ENCODE measurements around the gene WNT9B. TPM values are rescaled to one million over a fixed set of nuclear protein-coding genes. Genes with fewer than 3 reads are reported as not detected.

WNT9B gene
- polyA plus RNA-seq, 1 donor from 2014 or later, result not detected

- no peaks in the 10 kb centered on the region for H3K9me2 ChIP-seq (ENCODE audit: insufficient read depth, low read length)
- H3K79me2 ChIP-seq (replicated peaks; ENCODE audit: insufficient read depth, low read length), result no peaks in the 10 kb centered on the region
- no peaks in the 10 kb centered on the region for H3K9me3 ChIP-seq (ENCODE audit: low read length)
- H4K20me1 ChIP-seq (ENCODE audit: insufficient read depth), result no peaks in the 10 kb centered on the region
- H3K27ac ChIP-seq (ENCODE audit: low read length), result peak overlapping the region; percentile 15
- no peaks in the 10 kb centered on the region for H3K27me3 ChIP-seq (ENCODE audit: insufficient read depth, low read depth, low read length)
- H3K4me2 ChIP-seq (ENCODE audit: low read length), result no peak overlapping the region
- TF ChIP-seq MXI1 (conservative IDR thresholded peaks at IDR 0.05; ENCODE audit: poor library complexity, severe bottlenecking) (no peak), TAF1 (IDR thresholded peaks at IDR 0.05; ENCODE audit: low read depth) (no peak), SMC3 (conservative IDR thresholded peaks at IDR 0.05; ENCODE audit: poor library complexity) (no peak), EP300 (conservative IDR thresholded peaks at IDR 0.05; ENCODE audit: poor library complexity, severe bottlenecking) (no peak), POLR2AphosphoS5 (IDR thresholded peaks at IDR 0.05) (no peak), RAD21 (conservative IDR thresholded peaks at IDR 0.05) (no peak), CTCF (IDR thresholded peaks at IDR 0.05; ENCODE audit: poor library complexity, severe bottlenecking) (no peak), EZH2 (IDR thresholded peaks at IDR 0.05; ENCODE audit: borderline replicate concordance, insufficient read depth, low read length, poor library complexity, severe bottlenecking) (no peak), REST (IDR thresholded peaks at IDR 0.05; ENCODE audit: borderline replicate concordance) (no peak)
- no peaks in the 10 kb centered on the region for H3F3A ChIP-seq (ENCODE audit: insufficient read depth, low read length, poor library complexity, severe bottlenecking)
- no peaks in the 10 kb centered on the region for H3K36me3 ChIP-seq (ENCODE audit: insufficient read depth, low read length)
- H3K9ac ChIP-seq (ENCODE audit: low read length), result peak overlapping the region; percentile 9
- peak overlapping the region; percentile 42 for H2AFZ ChIP-seq (ENCODE audit: low read depth, low read length)
- no peak overlapping the region for H3K4me3 ChIP-seq (ENCODE audit: low read length)
Observed at GRCh38 chr17:46889519-46889918, 38.1 kb downstream of the WNT9B start.

- Histone ChIP-seq H4K20me1 (ENCODE audit: insufficient read depth) (no peaks in the 10 kb centered on the region), H3K36me3 (ENCODE audit: insufficient read depth, low read length) (no peaks in the 10 kb centered on the region), H3K9me3 (ENCODE audit: low read length) (no peaks in the 10 kb centered on the region), H3K27ac (ENCODE audit: low read length) (peak overlapping the region; percentile 15), H3K9ac (ENCODE audit: low read length) (peak overlapping the region; percentile 9), H3K4me3 (ENCODE audit: low read length) (no peak overlapping the region), H3K4me2 (ENCODE audit: low read length) (no peak overlapping the region), H3K79me2 (replicated peaks; ENCODE audit: insufficient read depth, low read length) (no peaks in the 10 kb centered on the region), H3K27me3 (ENCODE audit: insufficient read depth, low read depth, low read length) (no peaks in the 10 kb centered on the region), H3F3A (ENCODE audit: insufficient read depth, low read length, poor library complexity, severe bottlenecking) (no peaks in the 10 kb centered on the region), H2AFZ (ENCODE audit: low read depth, low read length) (peak overlapping the region; percentile 42), H3K9me2 (ENCODE audit: insufficient read depth, low read length) (no peaks in the 10 kb centered on the region)
- TF ChIP-seq CTCF (IDR thresholded peaks at IDR 0.05; ENCODE audit: poor library complexity, severe bottlenecking) (no peak), POLR2AphosphoS5 (IDR thresholded peaks at IDR 0.05) (peak; percentile 15)
Observed at GRCh38 chr17:46889992-46890564, 38.7 kb downstream of the WNT9B start.
